HG02678 (cell line): ENCODE measurements around the gene HEXA.
"Not testable (repeated sequence)": the region's sequence is repeated elsewhere in the genome, so short reads cannot be mapped to it uniquely, and the experiment has no call there.

ENCODE experiments used
- ATAC-seq: cut with Tn5 transposase; IDR thresholded peaks from one replicate; pipeline ENCODE4 v1.9.1; 2021; ENCODE audit warnings: mild to moderate bottlenecking, moderate library complexity; ENCODE audit not compliant: unreplicated experiment

The HEXA gene

GRCh38 chr15:72375846-72376581 lies at the start of gene HEXA:
TSS of gene HEXA (minus strand) at chr15:72376014. CDS start at chr15:72375972, 42 bp downstream.
- peak; percentile 89 for ATAC-seq

- ATAC-seq: no peak
Measured at GRCh38 chr15:72423256-72423655, 47.4 kb upstream of the HEXA start.

DNA sequence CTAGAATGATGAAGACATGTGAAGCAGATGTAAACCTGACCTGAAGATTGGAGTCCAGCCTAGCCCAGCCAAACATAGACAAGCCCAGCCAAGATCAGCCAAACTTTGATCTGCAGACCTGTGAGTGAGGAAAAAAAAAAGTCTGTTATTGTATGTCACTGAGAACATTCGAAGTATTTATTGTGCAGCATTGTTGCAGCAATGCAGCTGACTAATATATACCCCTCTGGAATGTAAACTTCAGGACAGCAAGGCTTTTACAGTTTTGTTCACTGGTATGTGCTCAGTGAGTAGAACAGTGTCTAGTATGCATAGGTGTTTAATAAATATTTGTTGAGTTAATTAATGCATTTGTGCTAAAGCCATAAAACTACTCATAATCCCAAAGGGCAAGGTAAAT lies 45.7 kb upstream of the HEXA start:
- ATAC-seq: no peak

DNA sequence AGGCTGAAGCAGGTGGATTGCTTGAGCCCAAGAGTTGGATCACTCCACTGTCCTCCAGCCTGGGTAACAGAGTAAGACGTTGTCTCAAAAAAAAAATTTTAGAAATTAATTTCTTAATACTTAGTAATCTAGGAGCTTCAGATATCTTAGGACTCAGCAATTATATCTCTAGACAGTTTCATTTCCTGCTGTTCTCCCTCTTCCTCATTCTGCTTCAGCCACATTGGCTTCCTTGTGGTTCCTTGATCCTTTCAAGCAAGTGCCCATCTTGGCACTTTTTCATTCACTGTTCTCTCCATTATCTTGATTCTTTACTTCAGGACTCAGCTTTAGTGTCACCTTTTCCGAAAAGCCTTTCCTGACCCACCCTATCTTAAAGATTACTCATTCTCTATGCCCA lies 44.8 kb upstream of the HEXA start:
- ATAC-seq: no peak

DNA sequence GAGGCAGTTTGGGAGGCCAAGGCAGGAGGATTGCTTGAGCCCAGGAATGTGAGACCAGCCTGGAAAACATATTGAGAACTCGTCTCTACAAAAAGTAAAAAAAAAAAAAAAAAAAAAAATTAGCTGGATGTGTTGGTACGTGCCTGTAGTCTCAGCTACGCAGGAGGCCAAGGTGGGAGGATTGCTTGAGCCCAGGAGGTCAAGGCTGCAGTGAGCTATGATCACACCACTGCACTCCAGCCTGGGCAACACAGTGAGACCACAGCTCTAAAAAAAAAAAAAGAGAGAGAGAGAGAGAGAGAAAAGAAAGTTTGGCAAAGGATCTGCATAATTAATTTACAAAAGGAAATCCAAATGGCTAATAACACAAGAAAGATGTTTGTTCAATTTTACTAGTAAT lies 44.0 kb upstream of the HEXA start:
- ATAC-seq: not testable (repeated sequence)

- ATAC-seq: no peak
Measured at GRCh38 chr15:72415304-72415703, 39.5 kb upstream of the HEXA start.

DNA sequence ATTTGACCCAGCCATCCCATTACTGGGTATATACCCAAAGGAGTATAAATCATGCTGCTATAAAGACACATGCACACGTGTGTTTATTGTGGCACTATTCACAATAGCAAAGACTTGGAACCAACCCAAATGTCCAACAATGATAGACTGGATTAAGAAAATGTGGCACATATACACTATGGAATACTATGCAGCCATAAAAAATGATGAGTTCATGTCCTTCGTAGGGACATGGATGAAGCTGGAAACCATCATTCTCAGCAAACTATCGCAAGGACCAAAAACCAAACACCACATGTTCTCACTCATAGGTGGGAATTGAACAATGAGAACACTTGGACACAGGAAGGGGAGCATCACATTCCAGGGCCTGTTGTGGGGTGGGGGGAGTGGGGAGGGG lies 37.5 kb upstream of the HEXA start:
- ATAC-seq: not testable (repeated sequence)

GRCh38 chr15:72411544-72411943 lies 35.7 kb upstream of the HEXA start:
- no peak for ATAC-seq

- ATAC-seq: no peak
Measured at GRCh38 chr15:72411111-72411510, 35.3 kb upstream of the HEXA start.

GRCh38 chr15:72406936-72407335 lies 31.1 kb upstream of the HEXA start:
- ATAC-seq: no peak

DNA sequence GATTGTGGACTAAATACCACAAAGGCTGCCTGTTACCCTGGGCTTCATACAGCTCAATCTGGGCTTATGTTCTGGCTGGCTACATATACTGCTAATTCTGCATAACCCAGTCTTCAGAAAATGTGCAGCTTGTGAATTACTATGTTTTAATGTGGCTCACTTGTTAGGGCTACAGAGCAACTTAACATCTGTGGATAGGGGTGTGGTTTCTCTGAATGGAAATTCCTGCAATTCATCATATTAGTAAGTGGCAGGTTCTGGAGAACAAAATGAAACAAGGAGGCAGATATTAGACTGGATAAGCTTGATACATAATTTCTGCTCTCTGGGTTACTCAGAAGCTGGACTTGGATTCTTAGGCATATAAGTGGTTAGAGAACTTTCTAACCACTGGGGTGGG lies 29.0 kb upstream of the HEXA start:
- no peak for ATAC-seq

GRCh38 chr15:72404356-72404755 lies 28.5 kb upstream of the HEXA start:
- ATAC-seq: no peak

GRCh38 chr15:72402726-72403125 lies 26.9 kb upstream of the HEXA start:
- no peak for ATAC-seq

DNA sequence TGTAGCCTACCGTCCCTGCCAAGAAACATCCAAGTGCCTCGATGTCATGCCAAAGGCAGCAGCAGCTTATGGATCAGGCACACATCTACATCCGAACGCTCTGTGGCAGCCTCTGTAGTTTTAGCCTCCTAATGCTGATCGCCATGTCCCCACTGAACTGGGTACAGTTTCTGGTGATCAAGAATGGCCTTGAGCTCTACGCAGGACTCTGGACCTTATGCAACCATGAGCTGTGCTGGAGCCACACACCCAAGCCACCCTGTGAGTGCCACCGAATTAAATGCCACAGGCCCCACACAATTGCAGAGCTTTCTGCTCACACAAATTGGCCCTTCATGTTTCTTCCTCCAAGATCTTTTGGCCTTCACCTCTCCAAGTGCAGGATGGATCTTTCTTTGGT lies 22.8 kb upstream of the HEXA start:
- ATAC-seq: no peak

- no peak for ATAC-seq
Measured at GRCh38 chr15:72397796-72398588, 22.2 kb upstream of the HEXA start, which contains the start of gene TMEM202. TSS of gene TMEM202 (plus strand) at chr15:72398305. CDS start at chr15:72398327, 22 bp downstream.

DNA sequence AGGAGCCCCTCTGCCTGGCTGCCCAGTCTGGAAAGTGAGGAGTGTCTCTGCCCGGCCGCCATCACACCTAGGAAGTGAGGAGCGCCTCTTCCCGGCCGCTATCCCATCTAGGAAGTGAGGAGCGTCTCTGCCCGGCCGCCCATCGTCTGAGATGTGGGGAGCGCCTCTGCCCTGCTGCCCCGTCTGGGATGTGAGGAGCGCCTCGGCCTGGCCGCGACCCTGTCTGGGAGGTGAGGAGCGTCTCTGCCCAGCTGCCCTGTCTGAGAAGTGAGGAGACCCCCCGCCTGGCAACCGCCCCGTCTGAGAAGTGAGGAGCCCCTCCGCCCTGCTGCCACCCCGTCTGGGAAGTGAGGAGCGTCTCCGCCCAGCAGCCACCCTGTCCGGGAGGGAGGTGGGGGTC lies 20.5 kb upstream of the HEXA start:
- not testable (repeated sequence) for ATAC-seq

DNA sequence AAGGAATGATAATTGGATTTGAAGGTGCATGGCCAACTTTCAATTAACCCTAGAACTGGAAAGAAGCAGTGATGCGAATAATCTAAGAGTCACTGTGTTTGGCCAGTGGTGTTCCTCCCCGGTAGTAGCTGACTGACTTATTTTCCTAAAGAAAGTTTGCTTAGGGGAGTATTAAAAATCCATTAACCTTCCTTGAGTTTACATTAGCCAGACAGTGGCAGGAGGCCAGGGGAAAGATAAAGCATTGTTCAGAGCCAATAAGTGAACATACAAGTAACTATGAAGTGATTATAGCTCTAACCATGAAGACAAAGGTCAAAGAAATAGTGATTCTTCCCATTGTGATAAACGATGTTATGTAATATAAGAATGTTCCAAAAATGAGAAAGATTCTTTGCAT lies 13.4 kb upstream of the HEXA start:
- no peak for ATAC-seq

- ATAC-seq: no peak
Measured at GRCh38 chr15:72387741-72388140, 11.9 kb upstream of the HEXA start.

GRCh38 chr15:72382146-72382545 lies 6.3 kb upstream of the HEXA start:
- ATAC-seq: no peak

DNA sequence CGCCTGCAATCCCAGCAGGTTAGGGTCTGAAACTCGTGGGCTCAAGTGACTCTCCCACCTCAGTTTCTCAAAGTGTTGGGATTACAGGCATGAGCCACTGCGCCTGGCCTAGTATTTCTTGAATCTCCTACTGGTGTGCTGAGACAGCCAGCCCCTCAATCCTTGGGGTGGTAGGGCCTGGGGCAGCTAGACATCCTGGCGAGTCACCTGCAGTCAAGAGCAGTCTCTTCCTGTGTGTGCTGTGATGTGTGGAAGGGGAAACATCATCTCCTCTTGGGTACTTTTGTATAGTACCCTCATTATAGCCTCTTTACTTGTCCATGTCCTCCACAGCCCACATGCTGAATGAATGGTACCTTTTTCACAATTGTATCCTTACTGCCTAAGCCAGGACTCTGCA lies 4.9 kb upstream of the HEXA start:
- ATAC-seq: no peak

DNA sequence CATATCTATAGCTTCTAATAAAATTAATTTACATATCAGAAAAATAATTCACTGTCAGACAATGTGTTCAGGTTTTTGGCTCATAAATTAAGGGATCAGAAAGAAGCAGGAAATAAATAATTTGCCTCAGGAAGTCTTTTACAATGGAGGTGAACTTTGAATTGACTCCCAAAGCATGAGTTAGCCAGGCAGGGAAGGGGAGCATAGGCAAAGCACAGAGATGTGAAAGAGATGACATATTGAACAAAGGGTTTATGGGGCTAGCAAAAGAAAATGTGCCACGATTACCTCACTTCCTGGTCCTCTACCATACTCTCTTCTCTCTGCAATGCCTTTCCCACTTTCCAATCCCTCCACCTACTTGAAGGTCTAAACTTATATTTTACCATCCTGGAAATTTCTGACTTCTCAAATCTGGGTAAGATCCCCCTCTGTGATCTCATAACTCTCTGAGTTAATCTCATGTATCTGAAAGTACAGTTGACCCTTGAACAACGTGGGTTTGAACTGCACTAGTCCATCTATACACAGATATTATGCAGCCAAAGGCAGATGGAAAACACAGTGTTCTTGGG lies 4.1 kb upstream of the HEXA start:
- ATAC-seq: no peak

GRCh38 chr15:72379106-72379505 lies 3.3 kb upstream of the HEXA start:
- not testable (repeated sequence) for ATAC-seq
